GM21825 (cell line): ENCODE data around the gene ABI2.

Experiments
- ATAC-seq: cut with Tn5 transposase; IDR thresholded peaks from one replicate; pipeline ENCODE4 v1.9.1; 2021; ENCODE audit warnings: mild to moderate bottlenecking, moderate library complexity; ENCODE audit not compliant: unreplicated experiment

Gene ABI2

DNA sequence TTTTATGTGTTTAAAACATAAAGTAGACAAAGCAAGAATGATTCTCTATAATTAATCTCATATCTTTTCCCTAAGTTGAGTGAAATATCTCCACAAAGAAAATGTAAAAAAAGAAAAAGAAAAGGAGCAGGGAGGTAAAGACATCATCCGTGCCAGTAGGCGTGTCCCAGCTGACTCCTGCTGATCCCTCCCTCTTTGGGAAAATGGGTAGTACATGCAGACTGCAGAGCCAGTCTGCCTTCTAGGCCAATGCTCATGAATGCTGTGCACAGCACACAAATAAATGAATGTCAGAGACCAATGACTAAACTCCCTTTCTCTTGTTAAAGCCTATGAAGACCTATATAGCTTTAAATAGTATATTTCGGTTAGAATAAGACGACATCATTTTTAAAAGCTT, 142.2 kb downstream of the ABI2 start:
- no peak for ATAC-seq

DNA sequence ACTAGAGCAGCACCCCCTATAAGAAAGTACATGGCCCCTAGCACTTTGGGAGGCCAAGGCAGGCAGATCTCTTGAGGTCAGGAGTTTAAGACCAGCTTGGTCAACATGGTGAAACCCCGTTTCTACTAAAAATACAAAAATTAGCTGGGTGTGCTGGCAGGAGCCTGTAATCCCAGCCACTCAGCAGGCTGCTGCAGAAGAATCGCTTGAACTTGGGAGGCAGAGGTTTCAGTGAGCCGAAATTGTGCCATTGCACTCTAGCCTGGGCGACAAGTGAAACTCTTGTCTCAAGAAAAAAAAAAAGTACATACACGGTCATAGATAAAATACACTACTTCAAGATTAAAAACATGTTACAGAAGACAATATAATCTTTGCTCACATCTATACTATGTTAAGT, 143.1 kb downstream of the ABI2 start:
- ATAC-seq, result no peak

DNA sequence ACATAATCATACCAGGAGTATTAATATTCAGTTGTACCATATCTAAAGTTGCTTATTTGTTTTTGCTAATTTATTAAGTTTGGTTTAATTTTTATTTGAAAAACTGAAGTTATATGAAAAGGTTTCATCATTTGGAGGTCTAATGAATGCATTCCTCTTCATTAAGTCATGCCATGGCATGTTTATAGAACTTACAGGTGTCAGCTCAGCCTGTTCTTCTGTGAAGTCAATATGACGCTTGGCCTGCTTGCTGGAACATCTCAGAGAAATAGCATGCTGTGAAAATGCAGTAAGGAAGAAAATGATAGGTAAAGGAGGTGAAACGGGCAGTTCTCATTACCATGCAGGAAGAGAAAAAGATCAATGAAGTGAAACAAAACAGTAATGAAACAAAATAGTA, 148.7 kb downstream of the ABI2 start:
- ATAC-seq, result no peak

DNA sequence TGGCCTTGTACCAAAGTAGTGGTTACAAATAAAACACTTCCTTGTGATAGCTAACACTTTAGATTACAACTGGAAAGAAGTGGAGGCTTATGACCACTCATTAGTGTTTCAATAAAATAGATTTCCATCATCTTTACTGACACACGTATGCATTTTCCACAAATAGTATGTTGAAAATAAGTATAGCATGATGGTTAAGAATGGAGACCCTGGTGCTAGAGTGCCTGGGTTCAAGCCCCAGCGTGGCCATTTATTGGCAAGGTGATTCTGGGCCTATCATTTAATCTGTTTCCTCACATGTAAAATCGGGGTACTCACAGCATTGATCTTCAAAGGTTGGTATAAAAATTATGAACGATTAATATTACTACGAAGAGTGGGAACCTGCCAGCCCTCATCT, 152.4 kb downstream of the ABI2 start:
- ATAC-seq, result no peak

- ATAC-seq, result no peak
These were observed 156.3 kb downstream of the ABI2 start for GRCh38 chr2:203484266-203485112.

GRCh38 chr2:203489531-203489930, 161.3 kb downstream of the ABI2 start:
- no peak for ATAC-seq

GRCh38 chr2:203490391-203490790, 162.2 kb downstream of the ABI2 start:
- no peak for ATAC-seq

GRCh38 chr2:203492965-203493364, 164.8 kb downstream of the ABI2 start:
- no peak for ATAC-seq
